ENCODE results near the gene CLEC3A.

DNA sequence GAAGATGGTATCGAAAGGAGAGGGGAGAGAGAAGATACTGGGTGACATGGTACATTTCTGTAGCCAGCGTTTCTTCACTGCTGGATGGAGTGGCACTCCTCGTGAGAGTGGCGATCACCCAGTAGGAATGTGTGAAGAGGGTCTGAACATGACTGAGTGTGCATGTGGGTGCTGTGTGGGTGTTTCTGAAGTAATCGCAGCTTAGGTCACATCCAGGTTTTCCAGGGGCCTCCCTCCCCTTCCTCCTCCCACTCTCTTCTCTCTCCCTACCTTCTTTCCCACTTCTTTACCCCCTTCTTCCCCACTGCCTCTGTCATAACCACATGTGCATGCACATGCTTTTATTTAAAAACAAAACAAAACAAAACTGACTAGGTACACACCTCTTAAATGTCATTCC lies 1.8 kb downstream of the CLEC3A start:
- TF ChIP-seq EZH2 (IDR thresholded peaks at IDR 0.05; ENCODE audit: insufficient read depth, low read length): no peak
- TF ChIP-seq, protein P1, sequence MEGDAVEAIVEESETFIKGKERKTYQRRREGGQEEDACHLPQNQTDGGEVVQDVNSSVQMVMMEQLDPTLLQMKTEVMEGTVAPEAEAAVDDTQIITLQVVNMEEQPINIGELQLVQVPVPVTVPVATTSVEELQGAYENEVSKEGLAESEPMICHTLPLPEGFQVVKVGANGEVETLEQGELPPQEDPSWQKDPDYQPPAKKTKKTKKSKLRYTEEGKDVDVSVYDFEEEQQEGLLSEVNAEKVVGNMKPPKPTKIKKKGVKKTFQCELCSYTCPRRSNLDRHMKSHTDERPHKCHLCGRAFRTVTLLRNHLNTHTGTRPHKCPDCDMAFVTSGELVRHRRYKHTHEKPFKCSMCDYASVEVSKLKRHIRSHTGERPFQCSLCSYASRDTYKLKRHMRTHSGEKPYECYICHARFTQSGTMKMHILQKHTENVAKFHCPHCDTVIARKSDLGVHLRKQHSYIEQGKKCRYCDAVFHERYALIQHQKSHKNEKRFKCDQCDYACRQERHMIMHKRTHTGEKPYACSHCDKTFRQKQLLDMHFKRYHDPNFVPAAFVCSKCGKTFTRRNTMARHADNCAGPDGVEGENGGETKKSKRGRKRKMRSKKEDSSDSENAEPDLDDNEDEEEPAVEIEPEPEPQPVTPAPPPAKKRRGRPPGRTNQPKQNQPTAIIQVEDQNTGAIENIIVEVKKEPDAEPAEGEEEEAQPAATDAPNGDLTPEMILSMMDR (IDR thresholded peaks at IDR 0.05; ENCODE audit: insufficient read depth, low read depth, low read length): no peak
